HepG2 (cell line): ENCODE results near the gene ZCCHC7. TPM values are rescaled to one million over a fixed set of nuclear protein-coding genes. Genes with fewer than 3 reads are reported as not detected.

Experiments
- ARNTL ChIP-seq: sonication (generic); formaldehyde crosslinking; IDR thresholded peaks from 2 replicates; pipeline ENCODE4 v1.4.0; 2020; ENCODE audit warnings: mild to moderate bottlenecking, missing genetic modification reagents
- DPF2 ChIP-seq: sonication (generic); formaldehyde crosslinking; IDR thresholded peaks from 2 replicates; pipeline ENCODE4 v1.4.0; 2020; ENCODE audit warnings: mild to moderate bottlenecking, low read depth, missing genetic modification reagents, borderline replicate concordance
- DR1 ChIP-seq: sonication (generic); formaldehyde crosslinking; IDR thresholded peaks from 2 replicates; pipeline ENCODE4 v1.8.0; 2021; ENCODE audit warnings: mild to moderate bottlenecking, missing genetic modification reagents, inconsistent platforms
- EED ChIP-seq: sonication (generic); formaldehyde crosslinking; IDR thresholded peaks from 2 replicates; pipeline ENCODE4 v1.5.0; 2020; ENCODE audit warnings: mild to moderate bottlenecking, missing genetic modification reagents
- GATAD2A ChIP-seq: IDR thresholded peaks from 2 replicates; pipeline ENCODE4 v1.6.1; 2016
- HDAC2 ChIP-seq: sonication (generic); formaldehyde crosslinking; IDR thresholded peaks from 2 replicates; pipeline ENCODE4 v1.4.0; 2020; ENCODE audit warnings: missing genetic modification reagents
- HNRNPL ChIP-seq: fragments of 200-400 bp; formaldehyde crosslinking; IDR thresholded peaks from 2 replicates; pipeline ENCODE4 v1.6.1; 2017; ENCODE audit warnings: mild to moderate bottlenecking, low read depth, low read length
- IRX3 ChIP-seq: sonication (generic); formaldehyde crosslinking; IDR thresholded peaks from 2 replicates; pipeline ENCODE4 v1.8.1; 2023; ENCODE audit warnings: mild to moderate bottlenecking, low read depth, missing genetic modification reagents, borderline replicate concordance
- KMT2B ChIP-seq: IDR thresholded peaks from 2 replicates; pipeline ENCODE4 v1.6.1; 2016; ENCODE audit warnings: missing genetic modification reagents, missing compliant biosample characterization
- MXD3 ChIP-seq: IDR thresholded peaks from 2 replicates; pipeline ENCODE4 v1.6.1; 2016; ENCODE audit warnings: mild to moderate bottlenecking, missing biosample characterization, missing genetic modification reagents
- POGZ ChIP-seq: sonication (generic); formaldehyde crosslinking; IDR thresholded peaks from 2 replicates; pipeline ENCODE4 v1.4.0; 2020; ENCODE audit warnings: mild to moderate bottlenecking, missing genetic modification reagents
- SP5 ChIP-seq: IDR thresholded peaks from 2 replicates; pipeline ENCODE4 v1.6.1; 2016; ENCODE audit warnings: low read depth, borderline replicate concordance
- XRCC5 ChIP-seq: fragments of 200-400 bp; formaldehyde crosslinking; optimal IDR thresholded peaks from 2 replicates; pipeline ENCODE3; 2017; ENCODE audit warnings: mild to moderate bottlenecking, low read length
- ZBTB10 ChIP-seq: sonication (generic); formaldehyde crosslinking; IDR thresholded peaks from 2 replicates; pipeline ENCODE4 v1.4.0; 2020; ENCODE audit warnings: missing genetic modification reagents, borderline replicate concordance
- ZBTB26 ChIP-seq: IDR thresholded peaks from 2 replicates; pipeline ENCODE4 v1.6.1; 2016; ENCODE audit warnings: missing compliant biosample characterization, missing genetic modification reagents, borderline replicate concordance
- ZFX ChIP-seq: sonication (generic); formaldehyde crosslinking; IDR thresholded peaks from 2 replicates; pipeline ENCODE4 v1.4.0; 2020; ENCODE audit warnings: mild to moderate bottlenecking, low read depth, missing genetic modification reagents, moderate library complexity
- ZNF160 ChIP-seq: sonication (generic); formaldehyde crosslinking; IDR thresholded peaks from 2 replicates; pipeline ENCODE4 v1.8.0; 2022; ENCODE audit warnings: mild to moderate bottlenecking, inconsistent platforms, missing genetic modification reagents
- ZNF512B ChIP-seq: sonication (generic); formaldehyde crosslinking; IDR thresholded peaks from 2 replicates; pipeline ENCODE4 v1.5.1; 2020; ENCODE audit warnings: missing genetic modification reagents, mild to moderate bottlenecking, borderline replicate concordance
- ZNF513 ChIP-seq: sonication (generic); formaldehyde crosslinking; conservative IDR thresholded peaks from 2 replicates; pipeline ENCODE4 v1.5.0; 2020; ENCODE audit warnings: missing genetic modification reagents
- ZNF543 ChIP-seq: sonication (generic); formaldehyde crosslinking; IDR thresholded peaks from 2 replicates; pipeline ENCODE4 v1.4.0; 2020; ENCODE audit warnings: mild to moderate bottlenecking, missing genetic modification reagents
- polyA plus RNA-seq, 8 experiments: library from polyadenylated mRNA; depleted of rRNA in 3 of 8; stranded (reverse) in 7 of 8; unstranded in 1 of 8; fragments of >200 nt; fragmentation: Illumina TruSeq in 4 of 8; extraction: Trizol in 4 of 8; gene quantifications; 2 replicates each; pipeline versions ENCODE4 v1.2.1 to v1.2.3, GENCODE V29; 2011 to 2016; ENCODE audit warnings: low read depth in 4 of 8, missing spikeins in 1 of 8, mixed read lengths in 1 of 8; ENCODE audit not compliant: insufficient read depth in 1 of 8
- total RNA-seq, 5 experiments: library from RNA; depleted of rRNA; stranded (reverse); fragments of >200 nt; fragmentation: Illumina TruSeq; extraction: Trizol; gene quantifications; 2 replicates each; pipeline ENCODE4 v1.2.3, GENCODE V29; 2016; ENCODE audit warnings: low read depth in 1 of 5

The ZCCHC7 gene
- total and polyA plus RNA-seq, 2 of the 13 experiments (the other 11 are each of a cell fraction or from before 2014, with no cell fraction given): 13.6 to 19.3 TPM

GRCh38 chr9:37381094-37381741 is 260.8 kb downstream of the ZCCHC7 start (continued):
- TF ChIP-seq ZBTB10 (CRISPR knock-in tag): no peak
- TF ChIP-seq GATAD2A (CRISPR knock-in tag): peak; percentile 71
- peak; percentile 89 for TF ChIP-seq ZFX (CRISPR knock-in tag)
- peak; percentile 36; the same call in 1 of the 2 replicates for TF ChIP-seq EED (CRISPR knock-in tag)
- TF ChIP-seq DR1 (CRISPR knock-in tag): no peak
- no peak for TF ChIP-seq ZNF513 (CRISPR knock-in tag)
- TF ChIP-seq IRX3 (CRISPR knock-in tag): 0 out of 2 replicates have a peak, but pooled peaks have one; percentile 77
- TF ChIP-seq MXD3 (CRISPR knock-in tag): peak; percentile 66; the same call in 1 of the 2 replicates
- TF ChIP-seq ZBTB26: 0 out of 2 replicates have a peak, but pooled peaks have one; percentile 25
- TF ChIP-seq DPF2 (CRISPR knock-in tag): 0 out of 2 replicates have a peak, but pooled peaks have one; percentile 32
- TF ChIP-seq ZNF543 (CRISPR knock-in tag): peak; percentile 79; the same call in 1 of the 2 replicates
- TF ChIP-seq ARNTL: peak; percentile 99
- TF ChIP-seq ZNF160 (CRISPR knock-in tag): 0 out of 2 replicates have a peak, but pooled peaks have one; percentile 30
- TF ChIP-seq ZNF512B (CRISPR knock-in tag): peak; percentile 42; the same call in 1 of the 2 replicates
- TF ChIP-seq HDAC2: no peak
- 0 out of 2 replicates have a peak, but pooled peaks have one; percentile 24 for TF ChIP-seq KMT2B (CRISPR knock-in tag)
- no peak for TF ChIP-seq HNRNPL
- TF ChIP-seq SP5 (CRISPR knock-in tag): peak; percentile 84
- 0 out of 2 replicates have a peak, but pooled peaks have one; percentile 52 for TF ChIP-seq POGZ (CRISPR knock-in tag)
- peak; percentile 39 for TF ChIP-seq XRCC5
